H9 (cell line): ENCODE measurements around the gene WEE1. TPM values are rescaled to one million over a fixed set of nuclear protein-coding genes. Genes with fewer than 3 reads are reported as not detected.

Experiments used
- DNase-seq: peaks from one replicate; pipeline ENCODE4 v3.0.0-alpha.2; 2017
- H2AFZ ChIP-seq: one replicate; pipeline ENCODE4 v1.6.1; 2013; ENCODE audit warnings: mild to moderate bottlenecking, low read length, control low read depth, moderate library complexity
- H2AK5ac ChIP-seq: 2 replicates; pipeline ENCODE4 v1.6.1; 2013; ENCODE audit warnings: low read length, control low read depth, mixed read lengths; ENCODE audit not compliant: insufficient read length
- H2BK120ac ChIP-seq: one replicate; pipeline ENCODE4 v1.6.1; 2013; ENCODE audit warnings: low read depth, mild to moderate bottlenecking, low read length, control low read depth, inconsistent platforms; ENCODE audit not compliant: poor library complexity, severe bottlenecking
- H2BK12ac ChIP-seq: 2 replicates; pipeline ENCODE4 v1.6.1; 2013; ENCODE audit warnings: low read length, control low read depth, mixed read lengths, low read depth; ENCODE audit not compliant: insufficient read length
- H2BK15ac ChIP-seq: 2 replicates; pipeline ENCODE4 v1.6.1; 2013; ENCODE audit warnings: low read depth, low read length, control low read depth
- H2BK20ac ChIP-seq: one replicate; pipeline ENCODE4 v1.6.1; 2013; ENCODE audit warnings: low read depth, mild to moderate bottlenecking, low read length, control low read depth, inconsistent platforms; ENCODE audit not compliant: poor library complexity, severe bottlenecking
- H2BK5ac ChIP-seq: 2 replicates; pipeline ENCODE4 v1.6.1; 2013; ENCODE audit warnings: low read length, control low read depth, mixed read lengths; ENCODE audit not compliant: insufficient read length
- H3K14ac ChIP-seq: 2 replicates; pipeline ENCODE4 v1.6.1; 2013; ENCODE audit warnings: low read length, control low read depth; ENCODE audit not compliant: insufficient read depth
- H3K18ac ChIP-seq: 2 replicates; pipeline ENCODE4 v1.6.1; 2013; ENCODE audit warnings: low read depth, mild to moderate bottlenecking, mixed read lengths, low read length, control low read depth; ENCODE audit not compliant: insufficient read length
- H3K23ac ChIP-seq: 2 replicates; pipeline ENCODE4 v1.6.1; 2013; ENCODE audit warnings: low read length, control low read depth, mixed read lengths, low read depth; ENCODE audit not compliant: insufficient read length
- H3K23me2 ChIP-seq: 2 replicates; pipeline ENCODE4 v1.6.1; 2013; ENCODE audit warnings: low read depth, mild to moderate bottlenecking, mixed read lengths, low read length, control low read depth; ENCODE audit not compliant: insufficient read length, poor library complexity, severe bottlenecking
- H3K27ac ChIP-seq: 2 replicates; pipeline ENCODE4 v1.5.1; 2013; ENCODE audit warnings: low read length, control low read depth, mixed read lengths, low read depth; ENCODE audit not compliant: insufficient read length
- H3K27me3 ChIP-seq: 2 replicates; pipeline ENCODE4 v1.6.1; 2013; ENCODE audit warnings: low read length, control low read depth, inconsistent platforms; ENCODE audit not compliant: insufficient read depth
- H3K4ac ChIP-seq: 2 replicates; pipeline ENCODE4 v1.6.1; 2013; ENCODE audit warnings: low read depth, mild to moderate bottlenecking, control low read depth, inconsistent platforms, low read length, moderate library complexity
- H3K4me1 ChIP-seq: 2 replicates; pipeline ENCODE4 v1.6.1; 2013; ENCODE audit warnings: low read length, control low read depth, inconsistent platforms; ENCODE audit not compliant: insufficient read depth
- H3K4me2 ChIP-seq: 2 replicates; pipeline ENCODE4 v1.6.1; 2013; ENCODE audit warnings: low read length, control low read depth, mixed read lengths; ENCODE audit not compliant: insufficient read length, insufficient read depth
- H3K56ac ChIP-seq: 2 replicates; pipeline ENCODE4 v1.6.1; 2013; ENCODE audit warnings: low read depth, mild to moderate bottlenecking, mixed read lengths, low read length, control low read depth; ENCODE audit not compliant: insufficient read length
- H3K79me1 ChIP-seq: 2 replicates; pipeline ENCODE4 v1.6.1; 2013; ENCODE audit warnings: low read depth, mild to moderate bottlenecking, moderate library complexity, low read length, control low read depth, inconsistent platforms; ENCODE audit not compliant: insufficient read depth, poor library complexity, severe bottlenecking
- H3K79me2 ChIP-seq: 2 replicates; pipeline ENCODE4 v1.6.1; 2013; ENCODE audit warnings: low read length, control low read depth, inconsistent platforms; ENCODE audit not compliant: insufficient read depth
- H3K9ac ChIP-seq: 2 replicates; pipeline ENCODE4 v1.6.1; 2013; ENCODE audit warnings: low read length, control low read depth, mixed read lengths; ENCODE audit not compliant: insufficient read length; ENCODE audit errors: extremely low read depth
- H3K9me3 ChIP-seq: one replicate; pipeline ENCODE4 v1.6.1; 2013; ENCODE audit warnings: low read depth, low read length, inconsistent platforms; ENCODE audit not compliant: control insufficient read depth
- H3T11ph ChIP-seq: one replicate; pipeline ENCODE4 v1.6.1; 2013; ENCODE audit warnings: mild to moderate bottlenecking, low read length, control low read depth, inconsistent platforms
- H4K20me1 ChIP-seq: one replicate; pipeline ENCODE4 v1.6.1; 2013; ENCODE audit not compliant: control insufficient read depth, insufficient read length, insufficient read depth
- H4K5ac ChIP-seq: 2 replicates; pipeline ENCODE4 v1.6.1; 2013; ENCODE audit warnings: low read depth, mild to moderate bottlenecking, mixed read lengths, low read length, control low read depth; ENCODE audit not compliant: insufficient read length
- H4K8ac ChIP-seq: replicated peaks from 2 replicates; pipeline ENCODE4 v1.6.1; 2013; ENCODE audit warnings: low read length, control low read depth, mixed read lengths, low read depth; ENCODE audit not compliant: insufficient read length
- H4K91ac ChIP-seq: 2 replicates; pipeline ENCODE4 v1.6.1; 2013; ENCODE audit warnings: low read depth, mild to moderate bottlenecking, moderate library complexity, mixed read lengths, low read length, control low read depth; ENCODE audit not compliant: insufficient read length
- H3K27ac Mint-ChIP-seq, 3 experiments: 2 replicates in 2 of 3; 3 replicates in 1 of 3; pipeline ENCODE4 v1.8.0; 2020 to 2021; ENCODE audit warnings: mixed read lengths in 3 of 3, mild to moderate bottlenecking in 1 of 3, moderate library complexity in 1 of 3
- H3K27me3 Mint-ChIP-seq: 2 replicates; pipeline ENCODE4 v1.8.0; 2021; ENCODE audit warnings: low read depth, mild to moderate bottlenecking, moderate library complexity, mixed read lengths
- H3K36me3 Mint-ChIP-seq, 3 experiments: 2 replicates in 2 of 3; 3 replicates in 1 of 3; pipeline ENCODE4 v1.8.0; 2020 to 2021; ENCODE audit warnings: low read depth in 3 of 3, mixed read lengths in 3 of 3; ENCODE audit not compliant: insufficient read depth in 1 of 3
- H3K4me1 Mint-ChIP-seq, 2 experiments: 2 replicates each; pipeline ENCODE4 v1.8.0; 2020; ENCODE audit warnings: mixed read lengths in 2 of 2
- H3K4me3 Mint-ChIP-seq, 2 experiments: 2 replicates in 1 of 2; 3 replicates in 1 of 2; pipeline ENCODE4 v1.8.0; 2020 to 2021; ENCODE audit warnings: mild to moderate bottlenecking in 2 of 2, mixed read lengths in 2 of 2, moderate library complexity in 1 of 2
- H3K9me3 Mint-ChIP-seq, 2 experiments: 2 replicates in 1 of 2; 3 replicates in 1 of 2; pipeline ENCODE4 v1.8.0; 2020; ENCODE audit warnings: mild to moderate bottlenecking in 2 of 2, mixed read lengths in 2 of 2, moderate library complexity in 1 of 2
- CTCF ChIP-seq: fragments of 200-600 bp; sonication (generic); conservative IDR thresholded peaks from 3 replicates; pipeline ENCODE4 v1.8.0; 2021; ENCODE audit warnings: antibody characterized with exemption, mild to moderate bottlenecking
- total RNA-seq: library from RNA; stranded (reverse); gene quantifications from 2 replicates; pipeline ENCODE4 v1.2.1, GENCODE V29; 2021

Gene WEE1
- total RNA-seq, 1 experiment from 2014 or later: 142 TPM

- Histone ChIP-seq H3K79me1 (no peaks in the 10 kb centered on the region), H3K9ac (no peak overlapping the region), H2AFZ (no peak overlapping the region), H3K23me2 (no peaks in the 10 kb centered on the region), H4K8ac (no peak overlapping the region), H2AK5ac (no peak overlapping the region), H4K20me1 (no peaks in the 10 kb centered on the region), H3K79me2 (no peaks in the 10 kb centered on the region), H2BK20ac (no peak overlapping the region), H3K27ac (no peak overlapping the region), H3K27me3 (no peaks in the 10 kb centered on the region), H3T11ph (no peak overlapping the region), H2BK15ac (no peak overlapping the region), H4K91ac (no peak overlapping the region), H2BK120ac (no peak overlapping the region), H4K5ac (no peak overlapping the region), H2BK5ac (no peak overlapping the region), H3K4me2 (no peak overlapping the region), H3K4ac (no peak overlapping the region), H3K14ac (no peak overlapping the region), H3K4me1 (peaks cover 9% of the 10 kb centered on the region; the same call in 1 of the 2 replicates), H3K23ac (no peak overlapping the region), H2BK12ac (no peak overlapping the region), H3K9me3 (no peaks in the 10 kb centered on the region), H3K18ac (no peak overlapping the region), H3K56ac (no peak overlapping the region)
- Mint-ChIP-seq H3K9me3 (peaks cover 0 to 9% of the 10 kb centered on the region in 2 experiments; a peak in 4 of 5 replicates), H3K4me3 (no peak overlapping the region), H3K27me3 (no peaks in the 10 kb centered on the region; the same call in 1 of the 2 replicates), H3K4me1 (peaks cover 46 to 51% of the 10 kb centered on the region in 2 experiments), H3K27ac (peak overlapping the region in 1 of 3 experiments; percentile 26; a peak in 1 of 7 replicates), H3K36me3 (peaks cover 0 to 9% (median 4%) of the 10 kb centered on the region in 3 experiments; a peak in 4 of 7 replicates)
- no peak for TF ChIP-seq CTCF
- DNase-seq: no peak
These were observed 51.0 kb downstream of the WEE1 start for GRCh38 chr11:9624448-9624847.
